Mesenchymal stem cell (in vitro differentiated cells and primary cell): ENCODE data around the gene DMWD.

Experiments
- DNase-seq: peaks from one replicate; pipeline ENCODE4 v3.0.0-alpha.2; 2013
- H2AFZ ChIP-seq: one replicate; pipeline ENCODE4 v1.6.1; 2013; ENCODE audit warnings: low read depth, mild to moderate bottlenecking, control low read depth, inconsistent platforms, low read length, moderate library complexity
- H2AK5ac ChIP-seq: 2 replicates; pipeline ENCODE4 v1.6.1; 2013; ENCODE audit warnings: low read length, moderate library complexity, mild to moderate bottlenecking, inconsistent platforms; ENCODE audit not compliant: severe bottlenecking
- H2BK120ac ChIP-seq: one replicate; pipeline ENCODE4 v1.6.1; 2013; ENCODE audit warnings: low read depth, mild to moderate bottlenecking, inconsistent platforms, low read length, moderate library complexity
- H2BK12ac ChIP-seq, 2 experiments: one replicate each; pipeline ENCODE4 v1.6.1; 2013; ENCODE audit warnings: inconsistent platforms in 2 of 2, low read length in 2 of 2, mild to moderate bottlenecking in 2 of 2, moderate library complexity in 2 of 2, control low read depth in 1 of 2
- H2BK15ac ChIP-seq: one replicate; pipeline ENCODE4 v1.6.1; 2013; ENCODE audit warnings: mild to moderate bottlenecking, low read depth, inconsistent platforms; ENCODE audit not compliant: poor library complexity, severe bottlenecking
- H2BK5ac ChIP-seq: 2 replicates; pipeline ENCODE4 v1.6.1; 2013; ENCODE audit warnings: low read depth, mild to moderate bottlenecking, low read length, control low read depth, inconsistent platforms; ENCODE audit not compliant: poor library complexity, severe bottlenecking
- H3K14ac ChIP-seq, 2 experiments: one replicate each; pipeline ENCODE4 v1.6.1; 2013; ENCODE audit warnings: inconsistent platforms in 2 of 2, low read length in 2 of 2, control low read depth in 1 of 2, mild to moderate bottlenecking in 1 of 2, moderate library complexity in 1 of 2
- H3K18ac ChIP-seq, 2 experiments: one replicate each; pipeline ENCODE4 v1.6.1; 2013; ENCODE audit warnings: inconsistent platforms in 2 of 2, low read length in 2 of 2, control low read depth in 1 of 2, low read depth in 1 of 2, mild to moderate bottlenecking in 1 of 2
- H3K23ac ChIP-seq, 2 experiments: one replicate each; pipeline ENCODE4 v1.6.1; 2013; ENCODE audit warnings: inconsistent platforms in 2 of 2, low read length in 2 of 2, mild to moderate bottlenecking in 2 of 2, moderate library complexity in 2 of 2, control low read depth in 1 of 2
- H3K27ac ChIP-seq: 2 replicates; pipeline ENCODE4 v1.5.1; 2013; ENCODE audit warnings: mild to moderate bottlenecking, moderate library complexity, low read length, control low read depth, inconsistent platforms; ENCODE audit not compliant: poor library complexity, severe bottlenecking
- H3K27me3 ChIP-seq, 2 experiments: 2 replicates each; pipeline versions ENCODE4 v1.6.1 to v1.7.0; 2013; ENCODE audit warnings: low read length in 2 of 2, mild to moderate bottlenecking in 2 of 2, moderate library complexity in 2 of 2, control low read depth in 1 of 2, inconsistent platforms in 1 of 2; ENCODE audit not compliant: control insufficient read depth in 1 of 2, insufficient read depth in 1 of 2
- H3K36me3 ChIP-seq, 2 experiments: 2 replicates each; pipeline versions ENCODE4 v1.6.1 to v1.7.0; 2013; ENCODE audit warnings: low read length in 2 of 2, control low read depth in 1 of 2, inconsistent platforms in 1 of 2, low read depth in 1 of 2, mild to moderate bottlenecking in 1 of 2; ENCODE audit not compliant: insufficient read depth in 2 of 2, control insufficient read depth in 1 of 2
- H3K4ac ChIP-seq, 2 experiments: one replicate each; pipeline ENCODE4 v1.6.1; 2013; ENCODE audit warnings: inconsistent platforms in 2 of 2, low read length in 2 of 2, mild to moderate bottlenecking in 2 of 2, moderate library complexity in 2 of 2, control low read depth in 1 of 2, low read depth in 1 of 2
- H3K4me1 ChIP-seq: 2 replicates; pipeline ENCODE4 v1.6.1; 2013; ENCODE audit warnings: low read depth, low read length, control low read depth; ENCODE audit not compliant: control insufficient read depth, insufficient read depth
- H3K4me2 ChIP-seq: 2 replicates; pipeline ENCODE4 v1.6.1; 2013; ENCODE audit warnings: low read length, mild to moderate bottlenecking, inconsistent platforms; ENCODE audit not compliant: poor library complexity, severe bottlenecking
- H3K4me3 ChIP-seq, 2 experiments: 2 replicates each; pipeline versions ENCODE4 v1.5.1 to v1.7.0; 2013; ENCODE audit warnings: low read length in 2 of 2, mild to moderate bottlenecking in 2 of 2, control low read depth in 1 of 2, low read depth in 1 of 2; ENCODE audit not compliant: insufficient read depth in 1 of 2
- H3K79me1 ChIP-seq: replicated peaks from 2 replicates; pipeline ENCODE4 v1.6.1; 2013; ENCODE audit warnings: mild to moderate bottlenecking, control low read depth, low read length, inconsistent platforms; ENCODE audit not compliant: poor library complexity, severe bottlenecking
- H3K9ac ChIP-seq: 2 replicates; pipeline ENCODE4 v1.7.0; 2013; ENCODE audit warnings: mild to moderate bottlenecking, low read length, moderate library complexity
- H3K9me3 ChIP-seq: 2 replicates; pipeline ENCODE4 v1.7.0; 2013; ENCODE audit warnings: mild to moderate bottlenecking, low read length; ENCODE audit not compliant: control insufficient read depth
- H4K8ac ChIP-seq: one replicate; pipeline ENCODE4 v1.6.1; 2013; ENCODE audit warnings: inconsistent platforms, mild to moderate bottlenecking, low read length, moderate library complexity
- H4K91ac ChIP-seq: one replicate; pipeline ENCODE4 v1.6.1; 2013; ENCODE audit warnings: mild to moderate bottlenecking, low read length, inconsistent platforms
- WGBS: methylation state at CpG from one replicate; pipeline ENCODE4 v1.1.7; 2013; ENCODE audit warnings: mixed read lengths; 5-methylcytosine and 5-hydroxymethylcytosine counted together

Gene DMWD

DNA sequence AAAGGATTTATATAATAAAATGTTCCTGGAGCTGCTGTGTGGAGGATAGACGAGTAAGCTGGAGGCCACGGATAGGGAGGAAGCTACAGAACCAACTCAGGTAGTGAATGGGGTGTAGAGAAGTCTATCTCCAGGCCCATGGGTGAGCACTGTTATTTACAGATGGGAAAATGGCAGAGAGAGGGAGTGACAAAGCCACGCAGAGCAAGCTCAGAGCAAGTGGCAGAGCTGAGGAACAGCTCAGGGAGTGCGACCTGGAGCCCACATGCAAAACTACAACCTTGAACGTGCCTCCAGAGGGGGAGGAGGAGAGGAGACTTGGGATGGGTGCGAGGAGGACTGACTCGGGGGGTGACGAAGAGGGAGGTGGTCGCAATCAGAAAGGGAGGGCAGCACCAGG is 35.9 kb upstream of the DMWD start:
- H4K8ac ChIP-seq: no peak overlapping the region
- WGBS: 96% methylated on average over 8 of the region's 9 CpGs

DNA sequence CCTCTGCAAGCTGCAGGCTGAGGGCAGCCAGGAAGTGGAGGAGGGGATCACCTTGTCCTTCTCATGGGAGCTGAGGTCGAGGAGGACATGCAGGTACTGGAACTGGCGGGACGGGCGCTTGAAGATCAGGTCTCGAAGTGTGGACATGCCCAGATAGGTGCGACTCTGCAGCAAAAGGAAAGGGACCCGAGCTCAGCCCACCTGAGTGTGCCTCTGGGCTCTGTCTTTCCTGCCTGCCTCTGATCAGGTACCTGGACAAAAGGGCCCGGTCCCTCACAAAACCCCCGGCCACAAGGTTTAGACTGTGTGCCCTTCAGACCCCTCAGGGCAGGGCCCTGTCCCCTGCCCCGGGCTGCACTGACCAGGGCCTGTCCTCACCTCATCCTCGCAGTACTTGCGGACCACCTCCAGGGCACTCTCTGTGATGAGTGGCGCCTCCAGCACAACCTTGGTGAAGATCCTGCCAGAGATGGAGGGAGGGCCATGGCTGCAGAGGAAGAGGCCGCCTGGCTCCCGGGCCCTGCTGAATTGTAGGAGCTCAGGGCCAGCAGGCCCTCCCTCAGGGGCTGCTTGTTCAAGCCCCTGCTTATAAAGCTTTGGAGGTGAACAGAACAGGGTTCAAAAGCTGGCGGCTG is 34.9 kb upstream of the DMWD start:
- Histone ChIP-seq H4K8ac (no peak overlapping the region), H3K36me3 (peaks cover 92 to 98% of the 10 kb centered on the region in 2 experiments), H2BK12ac (no peak overlapping the region), H3K14ac (no peak overlapping the region), H2BK5ac (no peak overlapping the region), H4K91ac (no peak overlapping the region), H2BK120ac (no peak overlapping the region), H3K27ac (no peak overlapping the region), H3K79me1 (peaks cover 18% of the 10 kb centered on the region), H3K9ac (no peak overlapping the region), H3K4ac (no peak overlapping the region), H3K27me3 (no peaks in the 10 kb centered on the region), H3K4me1 (peaks cover 14% of the 10 kb centered on the region), H3K4me3 (no peak overlapping the region), H3K9me3 (no peaks in the 10 kb centered on the region), H2AK5ac (no peak overlapping the region), H3K23ac (no peak overlapping the region), H3K18ac (no peak overlapping the region), H3K4me2 (no peak overlapping the region), H2AFZ (no peak overlapping the region), H2BK15ac (no peak overlapping the region)
- 98% methylated on average over 16 of the region's 16 CpGs for WGBS
- DNase-seq: no peak

More for the DNA sequence above, 35.9 kb upstream of the DMWD start:
- no peak overlapping the region for H3K27ac ChIP-seq
- H2AK5ac ChIP-seq: no peak overlapping the region
- H3K4me2 ChIP-seq: no peak overlapping the region
- no peak for DNase-seq
- no peak overlapping the region for H3K9ac ChIP-seq
- H2BK12ac ChIP-seq: no peak overlapping the region
- H3K23ac ChIP-seq: no peak overlapping the region
- H3K36me3 ChIP-seq: peaks cover 91 to 98% of the 10 kb centered on the region in 2 experiments
- H4K91ac ChIP-seq: no peak overlapping the region
- H2BK15ac ChIP-seq: no peak overlapping the region
- H3K4ac ChIP-seq: no peak overlapping the region
- H3K9me3 ChIP-seq: no peaks in the 10 kb centered on the region
- H3K27me3 ChIP-seq: no peaks in the 10 kb centered on the region
- no peak overlapping the region for H2BK120ac ChIP-seq
- H2BK5ac ChIP-seq: no peak overlapping the region
- H3K79me1 ChIP-seq: peaks cover 16% of the 10 kb centered on the region
- no peak overlapping the region for H3K18ac ChIP-seq
- peaks cover 11% of the 10 kb centered on the region for H3K4me1 ChIP-seq
- no peak overlapping the region for H2AFZ ChIP-seq
- no peak overlapping the region for H3K14ac ChIP-seq
- H3K4me3 ChIP-seq: no peak overlapping the region

DNA sequence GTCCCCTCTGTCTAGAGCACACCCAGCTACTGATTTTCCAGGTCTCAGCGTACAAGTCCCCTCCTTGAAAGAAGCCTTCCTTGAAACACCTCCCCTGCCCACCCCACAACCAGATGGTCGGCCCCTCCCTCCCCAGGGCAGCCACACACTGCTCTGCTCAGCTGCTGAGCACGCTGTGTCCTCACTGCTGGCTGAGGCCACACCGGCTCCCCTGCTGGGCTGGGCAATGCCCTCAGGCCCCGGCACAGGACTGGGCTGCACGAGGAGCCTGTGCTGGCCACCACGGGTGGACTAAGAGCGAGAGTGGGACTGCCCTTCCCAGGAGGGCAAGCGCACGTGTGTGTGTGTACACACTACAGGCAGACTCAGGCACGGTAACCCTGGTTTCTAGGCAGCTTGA is 34.3 kb upstream of the DMWD start:
- no peak for DNase-seq
- 96% methylated on average over 11 of the region's 11 CpGs for WGBS
- Histone ChIP-seq H4K8ac (no peak overlapping the region), H2AK5ac (no peak overlapping the region), H3K4ac (no peak overlapping the region), H2BK5ac (no peak overlapping the region), H3K36me3 (peaks cover 91 to 95% of the 10 kb centered on the region in 2 experiments), H3K9me3 (no peaks in the 10 kb centered on the region), H3K27me3 (no peaks in the 10 kb centered on the region), H3K18ac (no peak overlapping the region), H3K79me1 (peaks cover 18% of the 10 kb centered on the region), H2BK15ac (no peak overlapping the region), H3K4me2 (no peak overlapping the region), H3K9ac (no peak overlapping the region), H3K4me1 (peaks cover 14% of the 10 kb centered on the region), H2BK120ac (no peak overlapping the region), H3K14ac (no peak overlapping the region), H2BK12ac (no peak overlapping the region), H3K23ac (no peak overlapping the region), H3K4me3 (no peak overlapping the region), H2AFZ (no peak overlapping the region), H3K27ac (no peak overlapping the region), H4K91ac (peak overlapping the region; percentile 52)

DNA sequence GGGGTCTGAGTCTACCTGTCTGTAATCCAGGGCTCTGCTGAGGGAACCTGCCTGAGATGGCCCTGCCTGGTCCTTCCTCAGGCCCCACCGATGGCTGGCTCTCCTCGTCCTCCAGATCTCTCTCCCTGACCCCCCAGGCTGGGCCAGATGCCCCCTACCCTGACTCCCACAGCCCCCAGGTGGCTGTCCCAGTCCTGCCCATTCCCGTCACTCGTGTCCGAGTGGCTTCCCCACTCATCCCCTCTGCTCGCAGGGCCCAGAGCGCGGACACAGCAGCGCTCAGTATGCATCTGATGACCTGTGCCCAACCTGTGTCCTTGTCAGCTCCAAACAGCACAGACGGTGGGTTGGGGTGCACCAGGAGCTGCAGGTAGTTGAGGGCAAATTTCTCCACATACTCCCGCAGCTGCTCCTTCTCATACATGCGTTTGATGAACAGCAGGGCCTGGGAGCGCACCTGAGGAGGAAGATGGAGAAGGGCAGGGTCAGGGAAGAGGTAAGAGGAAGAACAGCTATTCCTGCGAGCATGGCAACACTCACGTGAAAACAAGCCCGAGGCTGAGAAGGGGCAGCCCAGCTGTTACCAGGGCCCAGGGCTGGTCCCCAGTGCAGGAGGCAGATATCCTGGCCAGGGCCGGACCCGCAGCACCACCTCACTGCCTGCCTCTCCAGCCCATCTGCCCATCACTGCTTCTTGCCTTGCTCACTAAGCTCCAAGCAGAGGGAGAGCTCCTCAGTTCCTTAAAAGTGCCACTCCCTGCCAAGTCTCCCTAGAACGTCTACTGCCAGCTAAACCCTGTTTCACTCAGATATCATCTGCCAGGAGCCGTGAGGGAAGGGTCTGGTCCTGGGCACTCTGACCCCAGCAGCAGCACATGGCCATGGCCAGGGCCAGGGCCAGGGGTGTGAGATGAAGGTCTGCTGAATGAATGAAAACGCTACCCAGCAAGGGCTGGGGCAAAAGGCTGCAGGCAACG is 33.6 kb upstream of the DMWD start:
- peaks cover 12% of the 10 kb centered on the region for H3K4me1 ChIP-seq

More for the DNA sequence above, 33.6 kb upstream of the DMWD start:
- Histone ChIP-seq H3K27me3 (no peaks in the 10 kb centered on the region), H2BK5ac (no peak overlapping the region), H3K23ac (no peak overlapping the region), H2AK5ac (no peak overlapping the region), H2AFZ (no peak overlapping the region), H3K4me3 (no peak overlapping the region), H3K9me3 (no peaks in the 10 kb centered on the region), H3K18ac (no peak overlapping the region), H3K4me2 (no peak overlapping the region), H3K9ac (no peak overlapping the region), H3K27ac (no peak overlapping the region), H2BK120ac (no peak overlapping the region), H3K4ac (no peak overlapping the region), H3K79me1 (peaks cover 13% of the 10 kb centered on the region), H2BK15ac (no peak overlapping the region), H3K36me3 (peaks cover 89 to 95% of the 10 kb centered on the region in 2 experiments), H4K91ac (peak overlapping the region; percentile 52), H4K8ac (no peak overlapping the region), H2BK12ac (no peak overlapping the region), H3K14ac (no peak overlapping the region)
- WGBS: 97% methylated on average over 22 of the region's 22 CpGs
- no peak for DNase-seq
